Left lung (tissue), 10 donors: ENCODE measurements around the gene CCL5. TPM values are rescaled to one million over a fixed set of nuclear protein-coding genes. Genes with fewer than 3 reads are reported as not detected.

ENCODE experiments used
- ATAC-seq: fragments of 200-7000 bp; cut with Tn5 transposase; one replicate; pipeline ENCODE4 v1.9.1; 2020; ENCODE audit warnings: moderate library complexity
- DNase-seq, 4 donors: peaks; one replicate each; pipeline ENCODE4 v3.0.0-alpha.2; 2013 to 2020
- H3K27ac ChIP-seq, 2 donors: fragments of 200-600 bp; sonication (generic) in 1 of 2; one replicate each; pipeline versions ENCODE4 v1.5.0 to v1.8.0; 2020 to 2021
- H3K27me3 ChIP-seq, 2 donors: fragments of 200-600 bp; sonication (generic) in 1 of 2; one replicate each; pipeline versions ENCODE4 v1.5.0 to v1.8.0; 2020 to 2021
- H3K36me3 ChIP-seq, 2 donors: fragments of 200-600 bp; sonication (generic) in 1 of 2; one replicate each; pipeline versions ENCODE4 v1.5.0 to v1.8.0; 2020 to 2021
- H3K4me1 ChIP-seq, 2 donors: fragments of 200-600 bp; one replicate each; pipeline ENCODE4 v1.8.0; 2021
- H3K4me3 ChIP-seq, 2 donors: fragments of 200-600 bp; sonication (generic) in 1 of 2; one replicate each; pipeline versions ENCODE4 v1.5.0 to v1.8.0; 2020 to 2021; ENCODE audit warnings: mild to moderate bottlenecking in 1 of 2
- H3K9me3 ChIP-seq, 2 donors: fragments of 200-600 bp; sonication (generic) in 1 of 2; one replicate each; pipeline versions ENCODE4 v1.5.0 to v1.8.0; 2020 to 2021
- intact Hi-C, 2 donors: fragments of 100-400 bp; cut with DNase I; formaldehyde crosslinking; loops; one replicate each; pipeline versions ENCODE4 v1.11.2 to v1.14.2; 2022
- polyA plus RNA-seq, 6 donors: library from polyadenylated mRNA; unstranded; fragments of 120-200 nt; gene quantifications; one replicate each; pipeline ENCODE4 v1.2.1, GENCODE V29; 2013; ENCODE audit not compliant: insufficient read length in 6 of 6
- total RNA-seq, 2 donors: library from RNA; stranded (reverse); fragmentation: NEBNext Ultra II Directional; extraction: Animal tissue kit (Norgen Biotek cat#: 25700); gene quantifications; one replicate each; pipeline ENCODE4 v1.2.1, GENCODE V29; 2021
- TF ChIP-seq, protein P1 (sequence below), 2 donors: fragments of 200-600 bp; sonication (generic) in 1 of 2; IDR thresholded peaks; one replicate each; pipeline versions ENCODE4 v1.5.0 to v1.8.0; 2021; ENCODE audit warnings: antibody characterized with exemption in 2 of 2
- donor health status: DM: no; HTN: yes; CAD: no.
- donor health status: DM: no; HTN: no; CAD: no.

Gene CCL5
- total and polyA plus RNA-seq, 8 donors, result 2.9 to 12.4 (median 4.3) TPM

DNA sequence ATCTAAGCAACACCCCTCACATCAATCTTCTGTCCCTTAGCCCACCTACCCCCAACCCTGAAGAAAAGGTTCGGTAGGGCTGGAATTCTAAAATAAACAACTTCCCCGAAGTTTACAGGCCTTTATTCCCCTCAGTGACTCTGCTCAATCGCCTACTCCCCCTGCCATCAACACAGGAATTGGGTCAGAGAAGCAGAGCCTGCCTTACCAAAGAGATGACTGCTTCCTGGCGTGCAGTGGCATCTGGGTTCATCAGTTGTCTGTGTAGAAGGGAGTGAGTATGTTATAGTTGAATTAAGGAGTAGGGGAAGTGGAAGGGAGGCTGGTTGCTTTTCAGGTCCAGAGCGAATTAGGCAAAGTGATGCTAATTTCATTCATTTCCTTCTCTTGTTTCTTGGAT is 24.2 kb downstream of the CCL5 start:
- Histone ChIP-seq H3K27me3 (no peaks in the 10 kb centered on the region), H3K27ac (no peak overlapping the region), H3K4me1 (no peaks in the 10 kb centered on the region), H3K4me3 (no peak overlapping the region), H3K9me3 (no peaks in the 10 kb centered on the region), H3K36me3 (peaks cover 0 to 15% of the 10 kb centered on the region in 2 donors)
- TF ChIP-seq, protein P1, sequence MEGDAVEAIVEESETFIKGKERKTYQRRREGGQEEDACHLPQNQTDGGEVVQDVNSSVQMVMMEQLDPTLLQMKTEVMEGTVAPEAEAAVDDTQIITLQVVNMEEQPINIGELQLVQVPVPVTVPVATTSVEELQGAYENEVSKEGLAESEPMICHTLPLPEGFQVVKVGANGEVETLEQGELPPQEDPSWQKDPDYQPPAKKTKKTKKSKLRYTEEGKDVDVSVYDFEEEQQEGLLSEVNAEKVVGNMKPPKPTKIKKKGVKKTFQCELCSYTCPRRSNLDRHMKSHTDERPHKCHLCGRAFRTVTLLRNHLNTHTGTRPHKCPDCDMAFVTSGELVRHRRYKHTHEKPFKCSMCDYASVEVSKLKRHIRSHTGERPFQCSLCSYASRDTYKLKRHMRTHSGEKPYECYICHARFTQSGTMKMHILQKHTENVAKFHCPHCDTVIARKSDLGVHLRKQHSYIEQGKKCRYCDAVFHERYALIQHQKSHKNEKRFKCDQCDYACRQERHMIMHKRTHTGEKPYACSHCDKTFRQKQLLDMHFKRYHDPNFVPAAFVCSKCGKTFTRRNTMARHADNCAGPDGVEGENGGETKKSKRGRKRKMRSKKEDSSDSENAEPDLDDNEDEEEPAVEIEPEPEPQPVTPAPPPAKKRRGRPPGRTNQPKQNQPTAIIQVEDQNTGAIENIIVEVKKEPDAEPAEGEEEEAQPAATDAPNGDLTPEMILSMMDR (IDR thresholded peaks at IDR 0.05), result no peak
- intact Hi-C loops, result no loop called here
- ATAC-seq, result no peak
- no peak for DNase-seq

DNA sequence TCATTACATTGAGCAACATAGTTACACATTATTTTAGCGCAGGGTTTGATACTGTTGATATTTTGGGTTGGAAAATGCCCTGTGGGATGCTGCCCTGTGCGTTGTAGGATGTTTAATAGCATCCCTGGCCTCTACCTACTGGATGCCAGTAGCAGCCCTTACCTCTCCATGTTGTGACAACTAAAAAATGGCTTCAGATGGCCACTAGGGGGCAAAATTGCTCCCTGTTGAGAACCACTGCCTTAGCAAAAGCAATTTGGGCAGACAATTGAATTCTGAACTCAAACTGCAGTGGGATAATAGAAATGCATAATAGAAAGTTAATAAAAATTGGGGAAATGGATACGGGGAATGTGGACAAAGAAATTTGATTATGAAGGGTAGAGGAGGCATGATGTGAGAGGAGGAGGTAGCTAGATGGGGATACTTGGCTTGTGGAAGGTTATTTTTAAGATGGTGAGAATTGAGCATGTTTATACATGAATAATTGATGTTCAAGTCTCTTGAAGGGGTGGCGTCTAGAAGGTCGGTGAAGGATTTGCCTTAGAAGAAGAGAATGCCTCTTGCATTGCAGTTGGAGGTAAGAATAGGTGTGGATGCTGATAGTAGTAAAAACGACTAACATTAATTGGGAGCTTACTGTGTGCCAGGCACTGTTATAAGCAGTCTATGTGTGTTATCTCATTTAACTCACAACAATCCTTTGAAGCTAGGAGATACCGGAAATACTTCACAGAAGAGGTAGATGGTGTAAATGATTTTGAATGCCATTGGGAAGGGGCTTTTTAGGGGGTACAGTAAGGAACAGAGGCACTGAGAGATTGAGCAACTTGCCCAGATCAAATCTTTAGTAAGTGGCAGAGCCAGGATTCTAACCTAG is 30.5 kb downstream of the CCL5 start:
- H3K4me3 ChIP-seq, result no peak overlapping the region
- no peak overlapping the region for H3K27ac ChIP-seq
- peaks cover 0 to 66% of the 10 kb centered on the region in 2 donors for H3K36me3 ChIP-seq
- no peaks in the 10 kb centered on the region for H3K9me3 ChIP-seq
- ATAC-seq, result peak; percentile 58
- TF ChIP-seq, protein P1 (IDR thresholded peaks at IDR 0.05), result peak; percentile 67 to 70
- no peaks in the 10 kb centered on the region for H3K27me3 ChIP-seq
- H3K4me1 ChIP-seq, result no peaks in the 10 kb centered on the region
- intact Hi-C loops, result no loop called here
- DNase-seq, result peak in 2 of 4 donors; percentile 33 to 49

DNA sequence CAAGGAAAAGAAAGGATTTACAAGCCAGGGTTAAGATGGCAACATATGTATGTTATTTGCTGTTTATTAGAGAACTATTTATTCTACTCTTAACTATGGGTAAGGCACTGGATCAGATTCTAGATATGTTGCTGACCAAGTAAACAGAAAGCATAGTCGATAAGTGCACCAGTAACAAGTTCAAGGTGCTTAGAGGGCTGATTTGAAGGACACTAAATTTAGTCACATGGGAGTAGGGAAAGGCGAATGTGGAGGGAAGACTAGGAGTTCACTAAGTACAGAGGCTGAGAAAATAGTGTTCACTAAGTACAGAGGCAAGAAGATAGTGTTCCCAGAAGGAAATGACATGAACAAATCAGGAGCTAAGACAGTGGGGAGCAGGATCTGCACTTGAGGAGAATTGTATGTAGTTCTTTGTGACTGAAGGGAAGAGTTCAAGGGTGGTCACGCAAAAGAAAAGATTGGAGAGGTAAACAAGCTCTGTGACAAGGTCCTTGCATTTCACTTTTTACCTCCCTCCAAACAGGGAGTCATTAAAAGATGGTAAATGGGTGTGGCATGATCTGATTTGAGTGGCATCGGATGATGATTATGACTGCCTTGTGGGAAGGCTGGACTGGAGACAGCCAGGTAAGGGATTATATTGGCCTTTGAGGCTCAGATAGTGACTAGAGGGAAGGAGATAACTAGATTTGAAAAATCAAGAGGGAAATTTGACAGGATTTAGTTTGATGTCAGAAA is 32.4 kb downstream of the CCL5 start:
- Histone ChIP-seq H3K36me3 (peaks cover 0 to 85% of the 10 kb centered on the region in 2 donors), H3K4me1 (no peaks in the 10 kb centered on the region), H3K27ac (no peak overlapping the region), H3K9me3 (no peaks in the 10 kb centered on the region), H3K4me3 (no peak overlapping the region), H3K27me3 (no peaks in the 10 kb centered on the region)
- DNase-seq (no peak), ATAC-seq (peak; percentile 72)
- intact Hi-C loops, result no loop called here
- TF ChIP-seq, protein P1 (IDR thresholded peaks at IDR 0.05), result no peak

DNA sequence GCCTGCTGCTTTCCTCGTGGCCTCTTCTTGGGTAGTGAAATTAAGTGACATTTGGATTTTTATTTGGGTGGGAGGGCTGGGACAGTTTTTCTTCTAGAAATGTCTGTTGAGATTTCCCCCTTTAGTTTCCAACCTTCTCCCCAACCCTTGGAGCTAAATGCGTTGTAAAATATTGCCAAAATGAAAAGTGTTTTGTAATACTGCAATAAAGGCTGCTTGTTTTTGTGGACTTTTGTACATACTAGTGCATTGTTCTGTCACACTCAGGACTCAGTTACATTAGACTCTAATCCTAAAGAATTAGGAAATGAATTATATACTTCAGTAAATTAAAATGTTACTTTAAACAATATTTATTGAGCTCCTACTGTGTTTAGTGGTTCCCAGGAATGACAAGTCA is 33.2 kb downstream of the CCL5 start:
- Histone ChIP-seq H3K36me3 (peaks cover 0 to 89% of the 10 kb centered on the region in 2 donors), H3K4me1 (no peaks in the 10 kb centered on the region), H3K27me3 (no peaks in the 10 kb centered on the region), H3K27ac (no peak overlapping the region), H3K4me3 (no peak overlapping the region), H3K9me3 (no peaks in the 10 kb centered on the region)
- DNase-seq (no peak), ATAC-seq (no peak)
- TF ChIP-seq, protein P1 (IDR thresholded peaks at IDR 0.05), result no peak
- intact Hi-C loops, result no loop called here
